HG03378 (cell line): ENCODE measurements around the gene CDH24.

ENCODE experiments used
- ATAC-seq: cut with Tn5 transposase; IDR thresholded peaks from one replicate; pipeline ENCODE4 v1.9.1; 2021; ENCODE audit warnings: mild to moderate bottlenecking, moderate library complexity; ENCODE audit not compliant: unreplicated experiment

CDH24 gene

GRCh38 chr14:23066855-23067744 lies 9.8 kb upstream of the CDH24 start:
- ATAC-seq: no peak

GRCh38 chr14:23066368-23066767 lies 9.0 kb upstream of the CDH24 start:
- no peak for ATAC-seq

GRCh38 chr14:23063601-23064000 lies 6.3 kb upstream of the CDH24 start:
- ATAC-seq: no peak

DNA sequence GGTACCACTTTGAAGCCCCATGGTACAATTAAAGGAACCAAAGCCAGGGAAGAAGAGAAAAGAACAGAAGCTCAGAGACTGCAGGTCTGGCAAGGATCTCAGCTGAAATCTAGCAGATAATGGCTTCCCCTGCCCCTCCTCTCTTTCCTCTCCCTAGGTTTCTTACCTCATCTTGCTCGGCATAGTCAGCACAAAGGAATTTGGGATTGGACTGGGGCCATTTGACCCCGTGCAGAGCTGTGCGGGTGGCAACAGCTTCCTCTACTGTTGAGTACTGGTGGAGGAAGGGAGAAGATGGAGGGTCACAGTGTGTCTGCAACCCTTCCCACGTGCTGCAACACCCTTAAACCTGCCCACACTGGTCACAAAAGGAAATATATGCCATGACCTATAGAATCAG lies 4.7 kb upstream of the CDH24 start:
- no peak for ATAC-seq

GRCh38 chr14:23060536-23061260 lies 3.4 kb upstream of the CDH24 start:
- no peak for ATAC-seq

DNA sequence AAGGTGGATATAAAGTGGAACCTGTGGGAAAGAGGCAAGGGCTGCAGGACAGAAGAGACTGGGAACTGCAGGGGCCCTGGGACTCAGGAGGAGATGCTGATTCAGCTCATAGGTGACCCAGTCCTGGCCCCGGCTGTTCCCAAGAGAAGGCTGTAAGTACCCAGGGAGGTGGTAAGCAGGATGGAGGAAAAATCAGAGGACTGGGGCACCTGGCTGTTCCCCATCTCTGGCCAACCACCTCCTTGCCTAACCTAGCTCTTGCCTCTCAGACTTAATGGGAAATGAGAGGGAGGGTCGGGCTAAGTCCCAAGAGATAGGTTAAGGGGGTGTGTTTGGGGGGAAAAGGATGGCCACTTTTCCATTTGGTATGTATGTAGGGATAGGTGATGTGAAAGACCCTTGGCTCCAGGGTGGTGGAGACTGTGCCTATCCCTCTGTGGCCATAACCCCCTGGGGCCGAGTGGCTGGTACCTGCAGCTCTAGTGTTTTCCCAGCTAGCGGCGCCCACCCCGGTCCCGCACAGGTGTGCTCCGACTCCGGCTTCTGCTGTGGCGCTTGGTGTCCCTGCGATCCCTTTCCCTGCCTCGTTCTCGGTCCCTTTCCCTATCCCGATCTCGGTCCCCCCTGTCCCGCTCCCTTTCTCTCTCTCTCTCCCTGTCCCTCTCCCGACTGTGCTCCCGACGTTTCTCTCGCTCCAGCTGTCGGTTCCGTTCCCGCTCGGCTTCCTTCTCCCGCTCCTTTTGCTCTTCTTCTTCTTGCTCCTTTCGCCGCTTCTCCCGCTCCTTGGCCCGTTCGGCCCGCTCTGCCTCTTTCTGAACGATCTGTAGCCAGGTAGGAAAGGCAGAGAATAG lies 1.6 kb upstream of the CDH24 start:
- no peak for ATAC-seq

DNA sequence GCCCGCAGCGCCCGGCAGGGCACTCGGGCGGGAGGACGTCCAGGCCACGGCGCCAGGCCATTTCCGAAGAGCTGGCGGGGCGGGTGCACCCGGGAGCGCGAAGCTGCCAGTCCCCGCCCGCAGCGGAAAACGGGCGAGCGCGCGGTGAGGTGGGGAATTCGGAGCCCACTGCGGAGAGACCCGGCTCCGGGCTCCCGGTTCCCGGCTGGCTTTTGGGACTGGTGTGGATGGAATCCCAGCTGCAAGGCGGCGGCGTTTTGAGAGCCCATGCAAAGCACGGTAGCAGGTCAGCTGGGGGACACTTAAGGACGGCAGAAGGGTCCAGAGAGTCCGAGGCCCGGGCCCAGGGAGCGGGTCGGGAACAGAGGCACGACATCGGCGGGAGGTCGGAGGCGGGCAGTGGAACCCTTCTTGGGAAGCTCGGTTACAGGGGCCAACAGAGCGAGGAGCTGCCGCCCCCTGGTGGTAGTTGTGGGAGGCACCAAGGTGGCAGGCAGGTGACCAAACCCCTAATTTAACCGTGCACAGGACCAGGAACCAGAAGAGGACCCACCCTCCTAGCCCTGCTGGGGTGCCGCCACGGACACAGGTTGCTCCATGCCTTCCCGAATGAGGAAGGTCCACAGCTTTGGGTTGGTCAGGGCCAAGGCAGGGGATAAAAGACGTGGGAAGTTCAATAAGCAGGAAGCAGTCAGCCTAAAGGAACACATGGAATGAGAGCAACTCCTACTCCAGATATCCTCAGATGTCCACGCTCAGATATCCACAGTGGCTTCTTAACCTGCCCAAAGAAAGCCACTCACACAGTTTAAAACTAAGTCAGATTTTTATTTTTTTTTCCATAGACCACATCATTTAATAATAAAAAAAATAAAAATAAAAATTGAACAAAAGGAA lies 685 bp upstream of the CDH24 start:
- ATAC-seq: peak; percentile 67

DNA sequence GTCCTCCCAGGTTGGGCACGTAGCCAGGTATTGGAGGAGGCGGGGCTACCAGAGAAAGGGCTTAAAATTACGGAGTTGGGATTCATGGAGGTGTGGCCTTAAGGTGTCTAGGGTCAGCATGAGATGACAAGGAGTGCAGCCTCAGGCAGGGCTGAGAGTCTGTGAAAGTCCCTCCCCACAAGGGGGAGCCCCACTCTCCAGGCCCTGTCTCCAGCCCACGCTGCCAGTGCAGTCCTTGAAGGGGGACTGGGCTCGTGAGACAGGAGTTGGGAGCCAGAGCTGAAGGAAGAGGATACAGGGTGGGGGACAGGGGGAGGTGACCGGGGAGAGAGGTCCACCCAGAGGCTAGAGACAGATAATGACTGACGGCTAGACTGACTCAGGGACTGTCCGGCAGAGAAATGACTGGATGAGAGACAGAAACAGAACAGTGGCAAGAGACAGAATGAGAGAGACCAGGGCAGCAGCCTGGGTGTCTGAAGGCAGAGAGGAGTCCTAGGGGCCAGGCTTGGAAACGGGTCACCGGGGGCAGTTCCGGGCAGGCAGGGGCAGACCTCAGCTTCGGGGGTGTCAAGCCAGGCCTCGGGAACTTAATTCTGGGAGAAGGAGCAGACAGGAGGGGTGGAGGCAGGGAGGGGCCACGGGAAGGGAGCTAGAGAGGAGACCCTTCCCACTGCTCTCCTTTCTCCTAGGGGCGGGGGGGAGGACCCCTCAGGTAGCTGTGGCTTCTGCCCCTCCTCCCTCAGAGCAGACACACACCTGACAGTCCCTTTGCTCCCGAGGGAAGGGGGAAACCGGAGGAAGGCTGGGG lies 970 bp downstream of the CDH24 start:
- peak; percentile 55 for ATAC-seq

DNA sequence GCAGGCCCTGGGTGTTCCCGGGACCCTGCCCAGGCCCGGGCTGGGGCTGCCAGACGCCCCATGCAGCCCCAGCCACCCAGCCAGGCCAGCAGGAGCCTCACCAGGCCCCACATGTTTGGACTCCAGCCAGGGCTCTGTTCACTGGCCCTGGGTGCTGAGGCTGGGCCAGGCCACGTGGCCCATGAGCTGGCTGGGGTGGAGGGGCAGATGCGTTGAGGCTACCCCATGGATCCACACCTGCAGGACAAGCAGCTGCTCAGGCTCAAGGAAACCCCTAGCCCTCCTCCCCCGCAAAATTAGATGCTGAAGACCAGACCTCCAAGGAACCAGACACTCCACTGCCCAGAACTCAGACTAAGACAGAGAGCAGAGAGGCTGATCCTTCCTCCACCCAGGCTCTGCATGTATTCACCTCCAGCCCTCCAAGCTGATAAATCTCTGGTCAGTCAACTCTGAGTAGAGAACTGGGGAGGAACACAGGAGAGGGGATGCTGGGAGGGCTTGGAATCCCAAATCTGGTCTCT lies 1.6 kb downstream of the CDH24 start:
- no peak for ATAC-seq

DNA sequence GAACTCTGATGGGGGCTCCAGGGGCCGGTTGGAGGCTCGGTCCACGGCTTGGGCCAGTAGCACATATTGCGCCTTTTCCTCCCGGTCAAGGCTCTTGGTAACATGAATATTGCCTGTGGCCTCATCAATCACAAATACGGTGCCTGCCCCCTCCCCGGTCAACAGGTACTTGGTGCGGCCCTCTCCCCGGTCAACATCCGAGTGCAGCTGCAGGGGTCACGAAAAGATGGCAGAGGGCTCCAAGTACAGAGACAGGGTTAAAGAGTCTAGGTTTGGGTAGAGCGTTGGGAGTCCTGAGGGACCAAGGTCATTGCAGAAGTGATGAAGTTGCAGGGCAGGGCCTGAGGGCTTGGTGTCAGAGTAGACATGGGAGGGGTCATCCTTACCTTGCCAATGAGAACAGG lies 2.2 kb downstream of the CDH24 start:
- ATAC-seq: no peak

GRCh38 chr14:23054000-23054811 lies 3.1 kb downstream of the CDH24 start:
- no peak for ATAC-seq

GRCh38 chr14:23053426-23053825 lies 3.9 kb downstream of the CDH24 start:
- no peak for ATAC-seq

DNA sequence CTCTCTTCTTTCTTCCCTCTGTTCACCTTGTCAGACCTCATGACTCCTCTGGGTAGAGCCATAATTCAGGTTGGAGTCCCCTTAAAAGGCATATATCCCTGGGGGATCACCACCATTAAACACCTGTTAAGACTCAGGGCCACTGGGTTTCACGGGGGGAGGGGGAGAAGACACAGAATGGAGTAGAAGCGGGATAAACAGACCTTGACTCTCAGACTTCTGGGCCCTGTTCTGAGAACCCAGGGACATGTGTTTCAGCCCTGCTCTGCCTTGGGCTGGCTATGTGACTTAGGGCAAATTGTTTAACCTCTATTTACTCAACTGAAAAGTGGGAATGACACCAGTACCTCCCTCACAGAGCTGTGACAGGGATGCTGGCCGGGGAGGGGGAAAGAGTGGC lies 4.6 kb downstream of the CDH24 start:
- no peak for ATAC-seq

- no peak for ATAC-seq
These were observed 5.1 kb downstream of the CDH24 start for GRCh38 chr14:23052182-23052623.

DNA sequence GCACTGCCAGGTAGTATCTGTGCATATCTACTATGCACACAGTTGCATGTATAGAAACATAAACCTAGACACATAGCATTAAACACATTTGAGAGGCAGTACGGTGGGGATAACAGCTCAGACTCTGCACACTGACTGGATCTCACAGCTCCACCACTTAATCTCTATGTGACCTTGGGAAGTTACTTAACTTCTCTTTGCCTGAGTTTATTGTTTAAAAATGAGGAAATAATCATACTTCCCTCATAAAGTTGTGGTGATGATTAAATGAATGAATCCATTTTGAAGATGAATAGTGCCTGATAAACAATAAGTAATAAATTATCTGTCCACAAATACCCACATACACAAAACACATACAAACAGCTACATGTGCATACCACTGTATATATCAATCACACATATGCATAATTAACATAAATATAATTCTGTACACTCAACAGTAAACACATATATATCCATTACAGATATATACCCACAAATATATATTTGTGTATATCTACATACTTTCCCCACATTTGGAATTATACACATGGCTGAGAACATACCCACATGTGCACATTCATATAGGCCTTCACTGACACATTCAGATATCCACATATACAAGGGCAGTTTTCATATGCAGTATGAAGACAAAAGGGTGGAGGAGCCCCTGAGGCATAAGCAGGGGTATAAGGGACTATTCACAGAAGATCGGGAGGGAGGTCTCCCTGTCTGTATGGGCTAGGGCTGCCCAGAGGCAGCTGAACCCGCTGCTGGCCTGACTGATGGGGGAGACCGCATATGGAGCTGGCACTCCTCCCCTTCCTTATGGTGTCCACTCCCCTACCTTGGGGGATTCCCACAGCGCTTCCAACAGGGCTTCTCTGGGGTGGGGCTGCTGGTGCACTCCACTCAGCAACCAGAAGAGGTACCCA lies 5.9 kb downstream of the CDH24 start:
- no peak for ATAC-seq

- no peak for ATAC-seq
These were observed 8.3 kb downstream of the CDH24 start for GRCh38 chr14:23049011-23049410.
